ENCODE measurements around the gene OR51A4. TPM values are rescaled to one million over a fixed set of nuclear protein-coding genes. Genes with fewer than 3 reads are reported as not detected.

The OR51A4 gene
- total and polyA plus RNA-seq, 7 experiments from 2014 or later = not detected

Other genes with a start within 250 kb of the OR51A4 start
- not detected for gene OR51E2, start 249.8 kb downstream of the OR51A4 start, total RNA-seq
- gene OR51E2, start 249.8 kb downstream of the OR51A4 start, polyA plus RNA-seq = not detected
- not detected for gene MMP26, start 242.8 kb downstream of the OR51A4 start, total RNA-seq
- not detected for gene MMP26, start 242.8 kb downstream of the OR51A4 start, polyA plus RNA-seq
- not detected for gene OR51F1, start 177.7 kb downstream of the OR51A4 start, total RNA-seq
- gene OR51F1, start 177.7 kb downstream of the OR51A4 start, polyA plus RNA-seq = not detected
- not detected for gene OR52R1, start 143.2 kb downstream of the OR51A4 start, total RNA-seq
- not detected for gene OR52R1, start 143.2 kb downstream of the OR51A4 start, polyA plus RNA-seq
- gene OR51F2, start 126.3 kb downstream of the OR51A4 start, total RNA-seq = not detected
- not detected for gene OR51F2, start 126.3 kb downstream of the OR51A4 start, polyA plus RNA-seq
- not detected for gene OR51S1, start 98.4 kb downstream of the OR51A4 start, total RNA-seq
- gene OR51S1, start 98.4 kb downstream of the OR51A4 start, polyA plus RNA-seq = not detected
- not detected for gene OR51T1, start 65.7 kb downstream of the OR51A4 start, total RNA-seq
- gene OR51T1, start 65.7 kb downstream of the OR51A4 start, polyA plus RNA-seq = not detected
- not detected for gene OR51A7, start 43.8 kb downstream of the OR51A4 start, total RNA-seq
- gene OR51A7, start 43.8 kb downstream of the OR51A4 start, polyA plus RNA-seq = not detected
- not detected for gene OR51G2, start 28.3 kb downstream of the OR51A4 start, total RNA-seq
- not detected for gene OR51G2, start 28.3 kb downstream of the OR51A4 start, polyA plus RNA-seq
- not detected for gene OR51G1, start 23.3 kb downstream of the OR51A4 start, total RNA-seq
- gene OR51G1, start 23.3 kb downstream of the OR51A4 start, polyA plus RNA-seq = not detected
- not detected for gene OR51A2, start 8.1 kb upstream of the OR51A4 start, total RNA-seq
- gene OR51A2, start 8.1 kb upstream of the OR51A4 start, polyA plus RNA-seq = not detected
- gene OR51L1, start 47.2 kb upstream of the OR51A4 start, total RNA-seq = not detected
- gene OR51L1, start 47.2 kb upstream of the OR51A4 start, polyA plus RNA-seq = not detected
- not detected for gene OR52J3, start 98.9 kb upstream of the OR51A4 start, total RNA-seq
- gene OR52J3, start 98.9 kb upstream of the OR51A4 start, polyA plus RNA-seq = not detected
- not detected for gene OR52E2, start 112.0 kb upstream of the OR51A4 start, total RNA-seq
- not detected for gene OR52E2, start 112.0 kb upstream of the OR51A4 start, polyA plus RNA-seq
- not detected for gene OR52E1, start 122.0 kb upstream of the OR51A4 start, total RNA-seq
- not detected for gene OR52E1, start 122.0 kb upstream of the OR51A4 start, polyA plus RNA-seq
- gene OR52A5, start 190.8 kb upstream of the OR51A4 start, total RNA-seq = not detected
- gene OR52A5, start 190.8 kb upstream of the OR51A4 start, polyA plus RNA-seq = not detected
- gene OR52A1, start 207.2 kb upstream of the OR51A4 start, total RNA-seq = not detected
- gene OR52A1, start 207.2 kb upstream of the OR51A4 start, polyA plus RNA-seq = not detected

All from naive thymus-derived CD4-positive, alpha-beta T cell (primary cell).